ENCODE results near the gene THOC2. TPM values are rescaled to one million over a fixed set of nuclear protein-coding genes. Genes with fewer than 3 reads are reported as not detected.

THOC2 gene
- total and polyA plus RNA-seq, 11 donors = 16.4 to 35.6 (median 24.1) TPM

GRCh38 chrX:123607806-123608205, 125.0 kb downstream of the THOC2 start:
- peaks cover 0 to 79% (median 28%) of the 10 kb centered on the region in 9 donors for H3K36me3 ChIP-seq
- no peak for TF ChIP-seq CTCF (IDR thresholded peaks at IDR 0.05)
- no peak for TF ChIP-seq POLR2A (IDR thresholded peaks at IDR 0.05)
- intact Hi-C loops (cut with DNase I) = no loop called here
- H3K4me3 ChIP-seq = no peak overlapping the region
- ATAC-seq (no peak), DNase-seq (no peak)
- H3K27ac ChIP-seq = no peak overlapping the region
- H3K4me1 ChIP-seq = no peaks in the 10 kb centered on the region
- no peaks in the 10 kb centered on the region for H3K9me3 ChIP-seq
- WGBS, 4 donors = 79 to 87% (median 85%) methylated on average over 6 of the region's 6 CpGs
- no peaks in the 10 kb centered on the region for H3K27me3 ChIP-seq

- Histone ChIP-seq H3K9me3 (no peaks in the 10 kb centered on the region), H3K27ac (no peak overlapping the region), H3K36me3 (peaks cover 0 to 79% (median 32%) of the 10 kb centered on the region in 9 donors), H3K4me1 (no peaks in the 10 kb centered on the region), H3K27me3 (no peaks in the 10 kb centered on the region), H3K4me3 (no peak overlapping the region)
- WGBS, 4 donors = 80 to 100% (median 90%) methylated on average over 1 of the region's 1 CpG
- TF ChIP-seq CTCF (IDR thresholded peaks at IDR 0.05) = no peak
- no peak for TF ChIP-seq POLR2A (IDR thresholded peaks at IDR 0.05)
- no peak for DNase-seq
- intact Hi-C loops (cut with DNase I) = no loop called here
- no peak for ATAC-seq
These were observed 125.6 kb downstream of the THOC2 start for GRCh38 chrX:123607270-123607669.

- 65 to 87% (median 77%) methylated on average over 5 of the region's 5 CpGs for WGBS, 4 donors
- Histone ChIP-seq H3K9me3 (no peaks in the 10 kb centered on the region), H3K36me3 (peaks cover 0 to 70% (median 27%) of the 10 kb centered on the region in 9 donors), H3K27ac (no peak overlapping the region), H3K4me3 (no peak overlapping the region), H3K27me3 (no peaks in the 10 kb centered on the region), H3K4me1 (no peaks in the 10 kb centered on the region)
- intact Hi-C loops (cut with DNase I) = no loop called here
- DNase-seq = no peak
- ATAC-seq = no peak
- TF ChIP-seq CTCF (IDR thresholded peaks at IDR 0.05) (no peak), POLR2A (IDR thresholded peaks at IDR 0.05) (no peak)
These were observed 129.4 kb downstream of the THOC2 start for GRCh38 chrX:123603491-123603890.

- Histone ChIP-seq H3K27ac (no peak overlapping the region), H3K27me3 (no peaks in the 10 kb centered on the region), H3K4me3 (no peak overlapping the region), H3K4me1 (no peaks in the 10 kb centered on the region), H3K36me3 (peaks cover 0 to 54% (median 16%) of the 10 kb centered on the region in 9 donors), H3K9me3 (no peaks in the 10 kb centered on the region)
- 75 to 95% (median 85%) methylated on average over 3 of the region's 3 CpGs for WGBS, 4 donors
- intact Hi-C loops (cut with DNase I) = no loop called here
- no peak for DNase-seq
- ATAC-seq = no peak
- TF ChIP-seq POLR2A (IDR thresholded peaks at IDR 0.05) (no peak), CTCF (IDR thresholded peaks at IDR 0.05) (no peak)
These were observed 131.4 kb downstream of the THOC2 start for GRCh38 chrX:123601437-123601836.

Measured in heart left ventricle (tissue), 16 donors.